HG03280 (cell line): Measurements from ENCODE around the gene NAPB.

Experiments
- ATAC-seq: cut with Tn5 transposase; IDR thresholded peaks from one replicate; pipeline ENCODE4 v1.9.1; 2021; ENCODE audit warnings: mild to moderate bottlenecking, moderate library complexity; ENCODE audit not compliant: unreplicated experiment

The NAPB gene

GRCh38 chr20:23438661-23439060 is 17.4 kb upstream of the NAPB start:
- no peak for ATAC-seq

- no peak for ATAC-seq
These were observed 16.0 kb upstream of the NAPB start for GRCh38 chr20:23437126-23437899.

- ATAC-seq: no peak
These were observed 15.4 kb upstream of the NAPB start for GRCh38 chr20:23436681-23437080.

GRCh38 chr20:23435626-23436539 is 14.6 kb upstream of the NAPB start:
- ATAC-seq: no peak

GRCh38 chr20:23434521-23435313 is 13.4 kb upstream of the NAPB start:
- no peak for ATAC-seq

GRCh38 chr20:23433628-23434027 is 12.3 kb upstream of the NAPB start:
- no peak for ATAC-seq

- no peak for ATAC-seq
These were observed 3.8 kb upstream of the NAPB start for GRCh38 chr20:23425129-23425528.

GRCh38 chr20:23419995-23420901 is 1.0 kb downstream of the NAPB start:
- ATAC-seq: peak; percentile 32

GRCh38 chr20:23419657-23419994 is 1.7 kb downstream of the NAPB start:
- no peak for ATAC-seq

- no peak for ATAC-seq
These were observed 3.4 kb downstream of the NAPB start for GRCh38 chr20:23417861-23418260.

GRCh38 chr20:23415959-23416583 is 5.2 kb downstream of the NAPB start:
- no peak for ATAC-seq

- ATAC-seq: no peak
These were observed 5.7 kb downstream of the NAPB start for GRCh38 chr20:23415555-23415954.

GRCh38 chr20:23414526-23415188 is 6.6 kb downstream of the NAPB start:
- no peak for ATAC-seq

GRCh38 chr20:23413862-23414422 is 7.3 kb downstream of the NAPB start:
- ATAC-seq: no peak

- ATAC-seq: no peak
These were observed 9.3 kb downstream of the NAPB start for GRCh38 chr20:23412026-23412425.

- ATAC-seq: no peak
These were observed 10.2 kb downstream of the NAPB start for GRCh38 chr20:23410916-23411695.

- no peak for ATAC-seq
These were observed 11.5 kb downstream of the NAPB start for GRCh38 chr20:23409800-23410199.

- ATAC-seq: no peak
These were observed 12.3 kb downstream of the NAPB start for GRCh38 chr20:23408957-23409356.
